C4-2B (cell line): ENCODE data around the gene PHF12.

ENCODE experiments used
- H3K27ac ChIP-seq: fragments of 450-650 bp; 2 replicates; pipeline ENCODE4 v1.5.1; 2017
- ZFX ChIP-seq: fragments of 450-650 bp; IDR thresholded peaks from 2 replicates; pipeline ENCODE4 v1.6.1; 2017
- TF ChIP-seq, protein P1 (sequence below): fragments of 450-650 bp; conservative IDR thresholded peaks from 2 replicates; pipeline ENCODE4 v1.5.1; 2017; ENCODE audit warnings: mild to moderate bottlenecking

PHF12 gene

DNA sequence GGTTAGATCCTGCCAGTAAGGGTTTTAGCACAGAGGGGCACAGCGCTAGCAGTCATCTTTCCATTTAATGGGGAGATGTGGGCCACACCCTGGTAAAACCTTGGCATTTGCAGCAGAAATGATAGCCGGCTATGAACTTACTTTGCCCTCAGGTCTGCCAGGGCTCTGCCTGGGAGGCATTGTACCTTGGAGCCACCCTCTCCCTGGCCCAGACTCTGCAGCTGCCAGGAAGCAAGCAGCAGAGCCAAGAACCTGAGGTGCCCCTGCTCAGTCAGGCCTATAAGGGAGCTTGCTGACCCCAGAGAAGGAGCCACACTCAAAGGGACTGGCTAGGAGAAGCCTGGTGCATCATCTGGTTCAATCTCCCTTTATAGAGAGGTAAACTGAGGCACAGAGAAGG is 23.7 kb upstream of the PHF12 start:
- H3K27ac ChIP-seq, result peak overlapping the region; percentile 59
- TF ChIP-seq, protein P1, sequence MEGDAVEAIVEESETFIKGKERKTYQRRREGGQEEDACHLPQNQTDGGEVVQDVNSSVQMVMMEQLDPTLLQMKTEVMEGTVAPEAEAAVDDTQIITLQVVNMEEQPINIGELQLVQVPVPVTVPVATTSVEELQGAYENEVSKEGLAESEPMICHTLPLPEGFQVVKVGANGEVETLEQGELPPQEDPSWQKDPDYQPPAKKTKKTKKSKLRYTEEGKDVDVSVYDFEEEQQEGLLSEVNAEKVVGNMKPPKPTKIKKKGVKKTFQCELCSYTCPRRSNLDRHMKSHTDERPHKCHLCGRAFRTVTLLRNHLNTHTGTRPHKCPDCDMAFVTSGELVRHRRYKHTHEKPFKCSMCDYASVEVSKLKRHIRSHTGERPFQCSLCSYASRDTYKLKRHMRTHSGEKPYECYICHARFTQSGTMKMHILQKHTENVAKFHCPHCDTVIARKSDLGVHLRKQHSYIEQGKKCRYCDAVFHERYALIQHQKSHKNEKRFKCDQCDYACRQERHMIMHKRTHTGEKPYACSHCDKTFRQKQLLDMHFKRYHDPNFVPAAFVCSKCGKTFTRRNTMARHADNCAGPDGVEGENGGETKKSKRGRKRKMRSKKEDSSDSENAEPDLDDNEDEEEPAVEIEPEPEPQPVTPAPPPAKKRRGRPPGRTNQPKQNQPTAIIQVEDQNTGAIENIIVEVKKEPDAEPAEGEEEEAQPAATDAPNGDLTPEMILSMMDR, result no peak
- TF ChIP-seq ZFX, result no peak

DNA sequence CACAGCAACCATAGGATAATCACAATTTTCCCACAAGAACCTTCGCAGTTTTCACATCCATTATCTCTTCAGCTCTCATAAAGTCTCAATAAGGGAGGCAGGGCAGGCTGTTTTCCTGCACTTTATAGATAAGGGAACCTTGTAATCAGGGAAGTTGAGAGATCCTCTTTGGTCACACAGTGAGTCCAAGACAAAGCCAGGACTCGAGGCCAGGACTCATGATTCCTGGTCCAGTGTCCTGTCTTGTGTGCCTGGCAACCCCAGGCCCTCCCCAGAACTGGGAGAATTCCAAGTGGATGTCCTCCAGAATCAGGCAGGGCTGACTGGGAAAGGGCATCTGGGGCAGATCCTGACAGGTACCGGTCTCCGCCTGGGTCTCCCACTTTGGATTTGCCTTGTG is 23.1 kb upstream of the PHF12 start:
- TF ChIP-seq, protein P1, result no peak
- no peak for TF ChIP-seq ZFX
- peak overlapping the region; percentile 59 for H3K27ac ChIP-seq

DNA sequence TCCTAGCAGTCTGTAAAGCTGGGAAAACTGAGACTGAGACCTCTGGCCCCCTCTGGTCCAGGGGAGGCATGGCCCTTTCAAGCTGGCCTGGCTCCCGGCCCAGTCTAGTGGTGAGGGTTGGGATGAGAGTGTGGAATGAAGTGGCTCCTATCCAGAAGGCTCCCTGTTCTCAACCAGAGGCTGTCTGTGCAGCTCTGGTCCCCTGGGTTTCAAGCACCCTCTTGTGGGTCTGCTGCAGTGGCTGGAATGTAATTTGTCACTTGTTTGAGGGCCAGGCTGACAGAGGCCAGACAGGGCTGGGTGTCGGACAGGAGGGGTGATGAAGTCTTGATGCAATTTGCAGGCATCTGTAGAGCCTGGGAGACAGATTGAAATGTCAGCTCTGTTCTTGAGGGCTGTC is 22.1 kb upstream of the PHF12 start:
- peak overlapping the region; percentile 59 for H3K27ac ChIP-seq
- TF ChIP-seq, protein P1, result no peak
- no peak for TF ChIP-seq ZFX

DNA sequence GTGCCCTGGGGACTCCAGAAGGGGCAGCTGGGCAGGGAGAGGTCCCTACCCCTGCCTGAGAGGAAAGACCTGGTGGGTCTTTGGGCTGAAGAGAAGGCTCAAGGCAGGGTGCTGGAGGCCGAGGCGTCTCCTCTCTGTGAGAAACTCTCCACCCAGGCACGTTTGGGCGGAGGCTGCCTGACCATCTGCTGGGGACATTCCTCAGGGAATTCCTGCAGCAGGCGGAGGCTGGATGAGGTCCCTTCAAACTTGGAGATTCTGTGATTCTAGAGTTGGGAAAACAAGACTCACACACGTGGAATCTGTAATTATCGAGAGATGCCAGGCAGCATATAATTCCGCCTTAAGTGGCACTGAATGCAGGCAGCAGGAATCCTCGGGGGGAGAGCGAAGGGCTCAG is 21.1 kb upstream of the PHF12 start:
- peak overlapping the region; percentile 78 for H3K27ac ChIP-seq
- TF ChIP-seq, protein P1, result no peak
- no peak for TF ChIP-seq ZFX

DNA sequence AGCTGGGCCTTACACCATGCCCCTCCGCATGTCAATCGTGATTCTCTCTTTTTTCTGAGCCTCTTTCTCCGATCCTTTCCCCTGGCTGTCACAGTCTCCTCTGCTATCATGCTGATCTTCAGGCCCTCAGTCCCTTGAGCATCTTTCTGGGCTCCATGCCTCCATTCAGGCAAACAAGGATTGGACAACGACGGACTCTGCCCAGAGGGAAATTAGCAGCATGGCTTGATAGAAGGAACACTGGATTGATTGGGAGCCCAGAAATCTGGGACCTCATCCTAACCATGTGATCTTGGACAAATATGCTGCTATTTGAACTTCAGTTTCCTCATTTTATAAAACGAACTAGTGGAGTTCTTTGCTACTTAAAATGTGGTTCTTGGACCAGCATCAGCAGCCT is 19.6 kb upstream of the PHF12 start:
- TF ChIP-seq, protein P1, result no peak
- TF ChIP-seq ZFX, result no peak
- H3K27ac ChIP-seq, result peak overlapping the region; percentile 78

DNA sequence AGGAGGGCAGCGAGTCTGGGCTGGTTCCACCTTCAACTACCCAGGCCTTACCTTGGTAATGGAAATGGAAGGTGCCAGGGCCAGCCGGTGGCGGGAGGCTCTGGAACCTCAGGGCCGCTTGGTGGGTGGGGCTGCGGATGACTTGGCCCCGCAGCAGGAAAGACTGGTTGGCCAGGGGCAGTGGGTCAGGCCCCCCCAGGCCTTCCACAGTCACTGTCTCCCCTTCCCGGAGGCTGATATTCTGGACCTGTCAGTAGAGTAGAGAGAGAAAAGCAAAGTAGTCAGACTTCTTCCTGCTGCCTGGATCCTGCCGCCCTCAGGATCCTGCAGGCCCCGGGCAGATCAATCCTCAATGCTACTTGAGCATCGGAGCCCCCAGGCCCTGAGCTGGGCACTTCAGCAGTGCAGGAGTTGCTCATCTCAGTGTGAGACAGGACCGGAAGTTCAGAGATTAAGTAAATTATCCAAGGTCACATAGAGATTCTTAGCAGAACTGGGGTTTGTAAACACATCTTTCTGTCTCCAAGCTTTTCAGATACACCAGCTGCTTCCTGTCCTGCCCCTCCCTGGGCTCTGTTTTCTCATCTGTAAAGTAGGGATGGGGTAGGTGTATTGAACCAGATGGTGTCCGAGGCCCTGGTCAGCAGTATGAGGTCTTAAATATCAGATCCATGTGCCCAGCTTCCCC is 18.5 kb upstream of the PHF12 start:
- no peak for TF ChIP-seq ZFX
- TF ChIP-seq, protein P1, result no peak
- H3K27ac ChIP-seq, result peak overlapping the region; percentile 78

DNA sequence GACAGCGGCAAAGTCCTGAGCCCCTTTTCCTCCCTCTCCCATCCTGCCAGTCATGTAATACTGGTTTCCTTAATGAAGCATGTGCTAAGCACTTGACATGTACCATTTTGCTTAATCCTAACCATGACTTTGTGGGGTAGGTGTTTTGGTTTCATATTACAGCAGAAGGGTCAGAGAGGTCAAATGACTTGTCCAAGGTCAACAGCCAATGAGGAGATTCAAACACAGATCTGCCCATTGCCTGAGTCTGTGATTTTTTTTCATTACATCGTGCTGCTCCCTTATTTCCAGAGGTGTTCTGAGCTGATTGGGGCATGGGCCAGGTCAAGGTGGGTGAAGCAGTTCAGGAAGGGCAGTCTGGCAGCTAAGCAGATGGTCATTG is 17.6 kb upstream of the PHF12 start:
- peak overlapping the region; percentile 78; the same call in 1 of the 2 replicates for H3K27ac ChIP-seq
- TF ChIP-seq, protein P1, result no peak
- no peak for TF ChIP-seq ZFX
